IMR-90 (cell line): Measurements from ENCODE around the gene RFX3. TPM values are rescaled to one million over a fixed set of nuclear protein-coding genes. Genes with fewer than 3 reads are reported as not detected.

Experiments used
- ATAC-seq: fragments of 200-7000 bp; cut with Tn5 transposase; 2 replicates; pipeline ENCODE4 v1.9.1; 2020; ENCODE audit warnings: low read depth, mild to moderate bottlenecking, moderate library complexity
- BruUV-seq: library from RNA; stranded (reverse); fragments of 400-500 nt; replicated peaks from 2 replicates; lab custom pipeline; 2021; lab: Mats Ljungman, UMichigan
- CTCF ChIA-PET: fragments of 300-600 bp; formaldehyde crosslinking; extraction: SDS; loops from one replicate; lab custom pipeline; 2021; ENCODE audit warnings: antibody characterized with exemption; lab: Yijun Ruan, JAX
- POLR2A ChIA-PET: fragments of 300-600 bp; sonication (Branson Sonifier 250); formaldehyde crosslinking; loops from one replicate; lab custom pipeline; 2022; ENCODE audit warnings: antibody characterized with exemption; ENCODE audit not compliant: unreplicated experiment; lab: Charles Lee
- DNase-seq: peaks from one replicate; pipeline ENCODE4 v3.0.0; 2013
- H2AFZ ChIP-seq: replicated peaks from 2 replicates; pipeline ENCODE3; 2013; ENCODE audit warnings: low read length, mild to moderate bottlenecking; ENCODE audit not compliant: poor library complexity
- H2AK5ac ChIP-seq: 2 replicates; pipeline ENCODE4 v1.6.1; 2013; ENCODE audit warnings: low read depth, low read length, inconsistent platforms
- H2AK9ac ChIP-seq: replicated peaks from 2 replicates; pipeline ENCODE3; 2013; ENCODE audit warnings: mild to moderate bottlenecking, low read depth, low read length, moderate library complexity; ENCODE audit not compliant: poor library complexity
- H2BK120ac ChIP-seq: 2 replicates; pipeline ENCODE4 v1.6.1; 2013; ENCODE audit warnings: low read depth, low read length, inconsistent platforms
- H2BK15ac ChIP-seq: 3 replicates; pipeline ENCODE4 v1.6.1; 2013; ENCODE audit warnings: low read depth, low read length, inconsistent platforms
- H2BK20ac ChIP-seq: 2 replicates; pipeline ENCODE4 v1.6.1; 2013; ENCODE audit warnings: low read depth, mild to moderate bottlenecking, inconsistent platforms, low read length, moderate library complexity
- H2BK5ac ChIP-seq: 2 replicates; pipeline ENCODE4 v1.6.1; 2013; ENCODE audit warnings: mild to moderate bottlenecking, low read depth, low read length, inconsistent platforms; ENCODE audit not compliant: poor library complexity, severe bottlenecking
- H3K14ac ChIP-seq: replicated peaks from 2 replicates; pipeline ENCODE4 v1.6.1; 2013; ENCODE audit warnings: low read depth, low read length, inconsistent platforms
- H3K18ac ChIP-seq: 2 replicates; pipeline ENCODE4 v1.6.1; 2013; ENCODE audit warnings: low read depth, low read length, control low read depth
- H3K23ac ChIP-seq: 2 replicates; pipeline ENCODE4 v1.6.1; 2013; ENCODE audit warnings: low read depth, low read length, inconsistent platforms
- H3K27ac ChIP-seq: 2 replicates; pipeline ENCODE4 v1.5.1; 2013; ENCODE audit warnings: mild to moderate bottlenecking, control low read depth, low read length; ENCODE audit not compliant: insufficient read depth
- H3K27me3 ChIP-seq: 2 replicates; pipeline ENCODE4 v1.6.1; 2013; ENCODE audit warnings: low read length; ENCODE audit not compliant: control insufficient read depth, insufficient read depth
- H3K36me3 ChIP-seq: 2 replicates; pipeline ENCODE4 v1.6.1; 2013; ENCODE audit warnings: low read length, mixed read lengths; ENCODE audit not compliant: control insufficient read depth, insufficient read depth
- H3K4ac ChIP-seq: 2 replicates; pipeline ENCODE4 v1.6.1; 2013; ENCODE audit warnings: low read depth, low read length, inconsistent platforms
- H3K4me1 ChIP-seq: 2 replicates; pipeline ENCODE4 v1.6.1; 2013; ENCODE audit warnings: low read length, mixed read lengths; ENCODE audit not compliant: control insufficient read depth, insufficient read depth
- H3K4me2 ChIP-seq: 2 replicates; pipeline ENCODE4 v1.6.1; 2013; ENCODE audit warnings: low read depth, mild to moderate bottlenecking, control low read depth, low read length, moderate library complexity
- H3K4me3 ChIP-seq: 2 replicates; pipeline ENCODE4 v1.5.1; 2013; ENCODE audit warnings: low read depth, mild to moderate bottlenecking, control low read depth, low read length, moderate library complexity; ENCODE audit not compliant: insufficient read depth
- H3K56ac ChIP-seq: 2 replicates; pipeline ENCODE4 v1.6.1; 2013; ENCODE audit warnings: low read length, inconsistent platforms; ENCODE audit not compliant: insufficient read depth; ENCODE audit errors: extremely low read depth
- H3K79me1 ChIP-seq, 2 experiments: 2 replicates each; pipeline ENCODE4 v1.6.1; 2013; ENCODE audit warnings: low read length in 2 of 2, inconsistent platforms in 1 of 2, low read depth in 1 of 2
- H3K9ac ChIP-seq: 2 replicates; pipeline ENCODE4 v1.6.1; 2013; ENCODE audit warnings: low read depth, low read length, control low read depth
- H3K9me1 ChIP-seq: 2 replicates; pipeline ENCODE4 v1.6.1; 2013; ENCODE audit warnings: low read length, inconsistent platforms; ENCODE audit not compliant: insufficient read depth
- H3K9me3 ChIP-seq: 2 replicates; pipeline ENCODE4 v1.6.1; 2013; ENCODE audit warnings: low read length; ENCODE audit not compliant: control insufficient read depth, insufficient read depth
- H4K20me1 ChIP-seq: 2 replicates; pipeline ENCODE4 v1.6.1; 2013; ENCODE audit warnings: low read length, inconsistent platforms; ENCODE audit not compliant: insufficient read depth
- H4K5ac ChIP-seq: 2 replicates; pipeline ENCODE4 v1.6.1; 2013; ENCODE audit warnings: mild to moderate bottlenecking, low read depth, low read length, control low read depth
- H4K8ac ChIP-seq, 2 experiments: 2 replicates each; pipeline ENCODE4 v1.6.1; 2013; ENCODE audit warnings: low read depth in 2 of 2, low read length in 2 of 2, control low read depth in 1 of 2, inconsistent platforms in 1 of 2
- H4K91ac ChIP-seq: 2 replicates; pipeline ENCODE4 v1.6.1; 2013; ENCODE audit warnings: low read depth, low read length, inconsistent platforms; ENCODE audit not compliant: insufficient read depth
- BHLHE40 ChIP-seq: fragments of 150-350 bp; IDR thresholded peaks from 2 replicates; pipeline ENCODE4 v1.6.1; 2016; ENCODE audit warnings: mild to moderate bottlenecking, low read depth, low read length
- CEBPB ChIP-seq: IDR thresholded peaks from 2 replicates; pipeline ENCODE4 v1.6.1; 2012; ENCODE audit warnings: low read depth, low read length, improper control_type of control experiment
- CHD1 ChIP-seq: IDR thresholded peaks from 2 replicates; pipeline ENCODE4 v1.6.1; 2012; ENCODE audit warnings: low read depth, low read length, improper control_type of control experiment
- FOS ChIP-seq: fragments of 150-350 bp; IDR thresholded peaks from 2 replicates; pipeline ENCODE4 v1.6.1; 2016; ENCODE audit warnings: low read depth, low read length
- MAFK ChIP-seq: IDR thresholded peaks from 2 replicates; pipeline ENCODE4 v1.6.1; 2012; ENCODE audit warnings: low read depth, low read length, improper control_type of control experiment
- MAZ ChIP-seq: IDR thresholded peaks from 2 replicates; pipeline ENCODE4 v1.6.1; 2012; ENCODE audit warnings: low read depth, mild to moderate bottlenecking, low read length, improper control_type of control experiment, moderate library complexity, borderline replicate concordance
- MXI1 ChIP-seq: IDR thresholded peaks from 2 replicates; pipeline ENCODE4 v1.6.1; 2012; ENCODE audit warnings: low read depth, mild to moderate bottlenecking, low read length, moderate library complexity, borderline replicate concordance
- NFE2L2 ChIP-seq: fragments of 150-350 bp; IDR thresholded peaks from 2 replicates; pipeline ENCODE4 v1.6.1; 2016; ENCODE audit warnings: low read depth, mild to moderate bottlenecking, low read length
- POLR2A ChIP-seq: IDR thresholded peaks from 2 replicates; pipeline ENCODE4 v1.6.1; 2012; ENCODE audit warnings: mild to moderate bottlenecking, low read depth, low read length
- RAD21 ChIP-seq: IDR thresholded peaks from 2 replicates; pipeline ENCODE4 v1.6.1; 2012; ENCODE audit warnings: low read length, improper control_type of control experiment
- RCOR1 ChIP-seq: IDR thresholded peaks from 2 replicates; pipeline ENCODE4 v1.6.1; 2012; ENCODE audit warnings: mild to moderate bottlenecking, low read length, improper control_type of control experiment; ENCODE audit not compliant: insufficient replicate concordance
- RFX5 ChIP-seq: IDR thresholded peaks from 2 replicates; pipeline ENCODE4 v1.8.0; 2012; ENCODE audit warnings: low read depth, mild to moderate bottlenecking, low read length, moderate library complexity
- SMC3 ChIP-seq: fragments of 150-350 bp; IDR thresholded peaks from 2 replicates; pipeline ENCODE4 v1.6.1; 2016; ENCODE audit warnings: low read depth, mild to moderate bottlenecking, antibody characterized with exemption, low read length, moderate library complexity
- WGBS, 2 experiments: methylation state at CpG; one replicate each; pipeline versions ENCODE4 v1.1.5 to v1.1.7; 2013; ENCODE audit warnings: missing lambda C conversion rate in 2 of 2; ENCODE audit not compliant: insufficient read length in 1 of 2; ENCODE audit errors: extremely low coverage in 2 of 2; 5-methylcytosine and 5-hydroxymethylcytosine counted together
- dilution Hi-C: fragments of 300-500 bp; cut with HindIII; formaldehyde crosslinking; loops from one replicate; pipeline ENCODE4 v1.14.3; 2018; ENCODE audit warnings: low sequenced_read_pairs; ENCODE audit not compliant: unreplicated experiment
- in situ Hi-C: fragments of 300-500 bp; cut with MboI; formaldehyde crosslinking; loops from 3 replicates; pipeline ENCODE4 v1.14.3; 2019; ENCODE audit warnings: low sequenced_read_pairs, inconsistent platforms, mixed read lengths
- intact Hi-C: fragments of 100-400 bp; cut with micrococcal nuclease; formaldehyde crosslinking; loops from 2 replicates; pipeline ENCODE4 v1.10.0; 2022
- polyA plus RNA-seq, 3 experiments: library from polyadenylated mRNA; depleted of rRNA; stranded (reverse); fragments of >200 nt; gene quantifications; 2 replicates each; pipeline ENCODE4 v1.2.3, GENCODE V29; 2012; ENCODE audit warnings: low replicate concordance in 1 of 3
- total RNA-seq: library from RNA; depleted of rRNA; stranded (reverse); fragments of >200 nt; gene quantifications from 2 replicates; pipeline ENCODE4 v1.2.3, GENCODE V29; 2012
- TF ChIP-seq, protein P1 (sequence below): fragments of 150-350 bp; IDR thresholded peaks from 2 replicates; pipeline ENCODE4 v1.6.1; 2017; ENCODE audit warnings: mild to moderate bottlenecking, antibody characterized with exemption, low read length, low read depth
- TF ChIP-seq, protein P2 (sequence below): conservative IDR thresholded peaks from 2 replicates; pipeline ENCODE4 v1.5.1; 2012; ENCODE audit warnings: mild to moderate bottlenecking, low read depth, low read length, improper control_type of control experiment
- TF ChIP-seq, protein P3 (sequence below): fragments of 150-350 bp; IDR thresholded peaks from 2 replicates; pipeline ENCODE4 v1.6.1; 2016; ENCODE audit warnings: low read depth, mild to moderate bottlenecking, low read length, moderate library complexity, borderline replicate concordance

The RFX3 gene
- total and polyA plus RNA-seq, 2 of the 4 experiments (the other 2 are of a cell fraction), result 1.7 to 2.7 TPM

DNA sequence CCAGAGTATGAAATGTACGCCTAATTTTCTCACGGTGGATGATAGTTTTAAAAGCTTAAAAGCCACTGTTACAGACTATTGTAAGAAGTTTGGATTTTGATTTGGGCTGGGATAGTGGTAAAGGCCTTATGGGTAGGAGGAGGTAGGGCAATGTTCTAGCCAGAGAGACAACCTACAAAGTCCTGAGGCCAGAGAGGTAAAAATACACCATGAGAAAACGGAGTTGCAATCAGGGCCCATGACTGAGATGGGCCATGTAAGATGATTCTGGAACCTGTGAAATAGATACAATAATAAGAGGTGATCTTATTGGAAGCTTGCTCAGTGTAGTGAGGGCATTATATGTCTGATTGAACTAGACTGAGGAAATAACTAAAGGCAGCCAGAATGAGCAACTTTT is 188.8 kb downstream of the RFX3 start:
- intact Hi-C loops (no loop called here), in situ Hi-C loops (no loop called here), dilution Hi-C loops (no loop called here)
- Histone ChIP-seq H3K9me3 (no peaks in the 10 kb centered on the region), H3K27ac (no peak overlapping the region), H2BK20ac (no peak overlapping the region; the same call in 1 of the 2 replicates), H3K4me3 (no peak overlapping the region), H4K5ac (no peak overlapping the region), H3K9me1 (0 out of 2 replicates have a peak, but pooled peaks cover 2% of the 10 kb centered on the region), H4K20me1 (no peaks in the 10 kb centered on the region), H3K36me3 (no peaks in the 10 kb centered on the region), H2BK120ac (no peak overlapping the region), H2AK9ac (no peak overlapping the region), H3K79me1 (no peaks in the 10 kb centered on the region; a peak in 1 of 4 replicates), H2AK5ac (no peak overlapping the region), H3K23ac (no peak overlapping the region), H2BK15ac (no peak overlapping the region), H3K27me3 (no peaks in the 10 kb centered on the region), H3K4me2 (no peak overlapping the region), H2BK5ac (no peak overlapping the region), H3K4ac (no peak overlapping the region), H3K18ac (no peak overlapping the region), H2AFZ (no peak overlapping the region), H4K8ac (0 out of 4 replicates have a peak overlapping the region, but pooled peaks have one; percentile 12 to 87), H4K91ac (no peak overlapping the region), H3K4me1 (peaks cover 5% of the 10 kb centered on the region), H3K14ac (no peak overlapping the region), H3K56ac (no peak overlapping the region), H3K9ac (no peak overlapping the region)
- no CpG with 5 or more reads among the region's 3 CpGs for WGBS, 2 experiments
- ChIA-PET CTCF (no interaction called here), POLR2A (no interaction called here)
- DNase-seq (no peak), ATAC-seq (no peak)
- no TSS peak for BruUV-seq
- TF ChIP-seq POLR2A, result no peak
- no peak for TF ChIP-seq SMC3
- no peak for TF ChIP-seq NFE2L2
- TF ChIP-seq, protein P1, sequence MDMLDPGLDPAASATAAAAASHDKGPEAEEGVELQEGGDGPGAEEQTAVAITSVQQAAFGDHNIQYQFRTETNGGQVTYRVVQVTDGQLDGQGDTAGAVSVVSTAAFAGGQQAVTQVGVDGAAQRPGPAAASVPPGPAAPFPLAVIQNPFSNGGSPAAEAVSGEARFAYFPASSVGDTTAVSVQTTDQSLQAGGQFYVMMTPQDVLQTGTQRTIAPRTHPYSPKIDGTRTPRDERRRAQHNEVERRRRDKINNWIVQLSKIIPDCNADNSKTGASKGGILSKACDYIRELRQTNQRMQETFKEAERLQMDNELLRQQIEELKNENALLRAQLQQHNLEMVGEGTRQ, result no peak
- no peak for TF ChIP-seq RCOR1
- TF ChIP-seq MXI1, result no peak
- TF ChIP-seq, protein P2, sequence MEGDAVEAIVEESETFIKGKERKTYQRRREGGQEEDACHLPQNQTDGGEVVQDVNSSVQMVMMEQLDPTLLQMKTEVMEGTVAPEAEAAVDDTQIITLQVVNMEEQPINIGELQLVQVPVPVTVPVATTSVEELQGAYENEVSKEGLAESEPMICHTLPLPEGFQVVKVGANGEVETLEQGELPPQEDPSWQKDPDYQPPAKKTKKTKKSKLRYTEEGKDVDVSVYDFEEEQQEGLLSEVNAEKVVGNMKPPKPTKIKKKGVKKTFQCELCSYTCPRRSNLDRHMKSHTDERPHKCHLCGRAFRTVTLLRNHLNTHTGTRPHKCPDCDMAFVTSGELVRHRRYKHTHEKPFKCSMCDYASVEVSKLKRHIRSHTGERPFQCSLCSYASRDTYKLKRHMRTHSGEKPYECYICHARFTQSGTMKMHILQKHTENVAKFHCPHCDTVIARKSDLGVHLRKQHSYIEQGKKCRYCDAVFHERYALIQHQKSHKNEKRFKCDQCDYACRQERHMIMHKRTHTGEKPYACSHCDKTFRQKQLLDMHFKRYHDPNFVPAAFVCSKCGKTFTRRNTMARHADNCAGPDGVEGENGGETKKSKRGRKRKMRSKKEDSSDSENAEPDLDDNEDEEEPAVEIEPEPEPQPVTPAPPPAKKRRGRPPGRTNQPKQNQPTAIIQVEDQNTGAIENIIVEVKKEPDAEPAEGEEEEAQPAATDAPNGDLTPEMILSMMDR, result no peak
- TF ChIP-seq MAZ, result no peak
- TF ChIP-seq, protein P3, sequence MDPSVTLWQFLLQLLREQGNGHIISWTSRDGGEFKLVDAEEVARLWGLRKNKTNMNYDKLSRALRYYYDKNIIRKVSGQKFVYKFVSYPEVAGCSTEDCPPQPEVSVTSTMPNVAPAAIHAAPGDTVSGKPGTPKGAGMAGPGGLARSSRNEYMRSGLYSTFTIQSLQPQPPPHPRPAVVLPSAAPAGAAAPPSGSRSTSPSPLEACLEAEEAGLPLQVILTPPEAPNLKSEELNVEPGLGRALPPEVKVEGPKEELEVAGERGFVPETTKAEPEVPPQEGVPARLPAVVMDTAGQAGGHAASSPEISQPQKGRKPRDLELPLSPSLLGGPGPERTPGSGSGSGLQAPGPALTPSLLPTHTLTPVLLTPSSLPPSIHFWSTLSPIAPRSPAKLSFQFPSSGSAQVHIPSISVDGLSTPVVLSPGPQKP, result no peak
- TF ChIP-seq CHD1, result no peak
- no peak for TF ChIP-seq BHLHE40
- no peak for TF ChIP-seq CEBPB
- TF ChIP-seq MAFK, result no peak
- TF ChIP-seq FOS, result no peak
- no peak for TF ChIP-seq RFX5
- TF ChIP-seq RAD21, result no peak
